Endothelial cell of umbilical vein (primary cell): ENCODE measurements around the gene CDK5RAP2. TPM values are rescaled to one million over a fixed set of nuclear protein-coding genes. Genes with fewer than 3 reads are reported as not detected.

Source experiments
- BruUV-seq: library from RNA; stranded (reverse); fragments of 400-500 nt; replicated peaks from 2 replicates; lab custom pipeline; 2021; lab: Mats Ljungman, UMichigan
- CTCF ChIA-PET: fragments of 300-600, 350-600 bp; sonication (Branson Sonifier 250); formaldehyde crosslinking; loops from one replicate; lab custom pipeline; 2021; ENCODE audit warnings: antibody characterized with exemption, inconsistent platforms; lab: Charles Lee
- POLR2A ChIA-PET: fragments of 300-600, 350-600 bp; sonication (Branson Sonifier 250); formaldehyde crosslinking; loops from one replicate; lab custom pipeline; 2021; ENCODE audit warnings: antibody characterized with exemption, inconsistent platforms; lab: Charles Lee
- DNase-seq: peaks from one replicate; pipeline ENCODE4 v3.0.0-alpha.2; 2011; ENCODE audit warnings: low read depth, low spot score
- FAIRE-seq: peaks from 2 replicates; lab custom pipeline; 2011; peaks lifted over from hg19 to GRCh38; lab: Jason Lieb, UNC
- H2AFZ ChIP-seq: 2 replicates; pipeline ENCODE4 v1.6.0; 2012; ENCODE audit warnings: low read depth, low read length, control low read depth, inconsistent platforms
- H3K27ac ChIP-seq: 2 replicates; pipeline ENCODE4 v1.5.1; 2011; ENCODE audit warnings: low read depth, mild to moderate bottlenecking, control low read depth, low read length, moderate library complexity; ENCODE audit not compliant: insufficient read depth
- H3K27me3 ChIP-seq, 2 experiments: 2 replicates each; pipeline versions ENCODE4 v1.6.0 to v1.6.1; 2011; ENCODE audit warnings: low read length in 2 of 2, mixed read lengths in 1 of 2; ENCODE audit not compliant: control insufficient read depth in 2 of 2, insufficient read depth in 2 of 2
- H3K36me3 ChIP-seq, 2 experiments: 2 replicates in 1 of 2; 3 replicates in 1 of 2; pipeline ENCODE4 v1.5.1; 2011; ENCODE audit warnings: low read length in 2 of 2, mild to moderate bottlenecking in 1 of 2, moderate library complexity in 1 of 2; ENCODE audit not compliant: control insufficient read depth in 2 of 2, insufficient read depth in 2 of 2; ENCODE audit errors: extremely low read depth in 1 of 2
- H3K4me1 ChIP-seq: 3 replicates; pipeline ENCODE4 v1.5.1; 2011; ENCODE audit warnings: mild to moderate bottlenecking, low read length; ENCODE audit not compliant: control insufficient read depth, insufficient read depth; ENCODE audit errors: extremely low read depth
- H3K4me2 ChIP-seq: 2 replicates; pipeline ENCODE4 v1.6.1; 2011; ENCODE audit warnings: low read length, control low read depth, mixed read lengths; ENCODE audit not compliant: insufficient read depth
- H3K4me3 ChIP-seq, 3 experiments: fragments of 200-600 bp in 1 of 3; sonication (generic), shearing (Covaris generic) in 1 of 3; replicated peaks in 1 of 3; 2 replicates each; pipeline ENCODE4 v1.5.1; 2011 to 2016; ENCODE audit warnings: control low read depth in 3 of 3, low read length in 3 of 3, mild to moderate bottlenecking in 2 of 3, inconsistent platforms in 1 of 3, low read depth in 1 of 3, moderate library complexity in 1 of 3; ENCODE audit not compliant: insufficient read depth in 1 of 3
- H3K79me2 ChIP-seq: 2 replicates; pipeline ENCODE4 v1.6.0; 2012; ENCODE audit warnings: low read length, inconsistent platforms; ENCODE audit not compliant: control insufficient read depth, insufficient read depth
- H3K9ac ChIP-seq: replicated peaks from 2 replicates; pipeline ENCODE3; 2011; ENCODE audit warnings: low read length, control low read depth; ENCODE audit not compliant: insufficient read depth; ENCODE audit errors: extremely low read depth
- H3K9me1 ChIP-seq: replicated peaks from 3 replicates; pipeline ENCODE4 v1.6.0; 2011; ENCODE audit warnings: mild to moderate bottlenecking, low read length; ENCODE audit not compliant: control insufficient read depth, insufficient read depth; ENCODE audit errors: extremely low read depth
- H3K9me3 ChIP-seq: replicated peaks from 2 replicates; pipeline ENCODE4 v1.5.1; 2012; ENCODE audit warnings: low read length, inconsistent platforms; ENCODE audit not compliant: control insufficient read depth, insufficient read depth
- H4K20me1 ChIP-seq: replicated peaks from 2 replicates; pipeline ENCODE3; 2011; ENCODE audit warnings: mild to moderate bottlenecking, low read length; ENCODE audit not compliant: control insufficient read depth, insufficient read depth; ENCODE audit errors: extremely low read depth
- CTCF ChIP-seq, 2 donors: IDR thresholded peaks; 1 replicate in 1 of 2; 2 replicates in 1 of 2; pipeline ENCODE4 v1.5.1; 2011; ENCODE audit warnings: low read length in 2 of 2, mild to moderate bottlenecking in 2 of 2, moderate library complexity in 2 of 2, control low read depth in 1 of 2, inconsistent platforms in 1 of 2, low read depth in 1 of 2; ENCODE audit not compliant: insufficient read depth in 1 of 2; ENCODE audit errors: extremely low read depth in 1 of 2
- EZH2 ChIP-seq: IDR thresholded peaks from 2 replicates; pipeline ENCODE4 v1.6.1; 2012; ENCODE audit warnings: borderline replicate concordance, low read depth, mild to moderate bottlenecking, moderate library complexity, low read length, inconsistent platforms; ENCODE audit not compliant: severe bottlenecking
- FOS ChIP-seq: IDR thresholded peaks from 2 replicates; pipeline ENCODE4 v1.6.1; 2011; ENCODE audit warnings: mild to moderate bottlenecking, low read length, moderate library complexity, borderline replicate concordance; ENCODE audit not compliant: insufficient read depth
- GATA2 ChIP-seq: IDR thresholded peaks from 2 replicates; pipeline ENCODE4 v1.7.0; 2011; ENCODE audit warnings: low read depth, mild to moderate bottlenecking, moderate library complexity, mixed read lengths, low read length; ENCODE audit not compliant: insufficient read length, insufficient read depth
- MAX ChIP-seq: IDR thresholded peaks from 2 replicates; pipeline ENCODE4 v1.6.1; 2011; ENCODE audit not compliant: insufficient read depth, insufficient read length
- POLR2A ChIP-seq: IDR thresholded peaks from 2 replicates; pipeline ENCODE4 v1.6.1; 2012; ENCODE audit warnings: low read depth, mild to moderate bottlenecking, control low read depth, low read length
- POLR2AphosphoS5 ChIP-seq: IDR thresholded peaks from 2 replicates; pipeline ENCODE4 v1.6.1; 2012; ENCODE audit warnings: low read depth, mild to moderate bottlenecking, control low read depth, low read length, moderate library complexity; ENCODE audit not compliant: insufficient read depth
- dilution Hi-C: fragments of 300-500 bp; cut with MboI; formaldehyde crosslinking; loops from one replicate; pipeline ENCODE4 v1.15.0; 2019; ENCODE audit warnings: low sequenced_read_pairs; ENCODE audit not compliant: extremely low pct_ligation_motif_present
- intact Hi-C: fragments of 100-400 bp; cut with micrococcal nuclease; formaldehyde crosslinking; loops from one replicate; pipeline ENCODE4 v1.10.0; 2022
- polyA plus RNA-seq, 4 experiments: library from polyadenylated mRNA; depleted of rRNA in 3 of 4; stranded (reverse) in 3 of 4; unstranded in 1 of 4; fragments of >200 nt; gene quantifications; 2 replicates each; pipeline versions ENCODE4 v1.2.1 to v1.2.3, GENCODE V29; 2011 to 2012; ENCODE audit warnings: missing spikeins in 1 of 4
- total RNA-seq: library from RNA; stranded (reverse); gene quantifications from 2 replicates; pipeline ENCODE4 v1.2.3, GENCODE V29; 2021

Gene CDK5RAP2
- total and polyA plus RNA-seq, 2 donors (not counting 3 experiments of a cell fraction or from before 2014, with no cell fraction given), result 17.5 to 56.7 TPM

GRCh38 chr9:120574473-120574872, 5.5 kb downstream of the CDK5RAP2 start:
- Histone ChIP-seq H3K4me1 (peaks cover 8% of the 10 kb centered on the region), H3K36me3 (peaks cover 6 to 8% of the 10 kb centered on the region in 2 experiments), H3K9me3 (no peaks in the 10 kb centered on the region), H3K27me3 (no peaks in the 10 kb centered on the region), H3K9me1 (no peaks in the 10 kb centered on the region), H2AFZ (no peak overlapping the region), H3K4me2 (no peak overlapping the region), H3K9ac (no peak overlapping the region), H3K4me3 (no peak overlapping the region), H3K79me2 (peaks cover 61% of the 10 kb centered on the region), H4K20me1 (no peaks in the 10 kb centered on the region), H3K27ac (no peak overlapping the region)
- no peak for TF ChIP-seq CTCF (IDR thresholded peaks at IDR 0.05; ENCODE audit: extremely low read depth in 1 of 2, insufficient read depth in 1 of 2, low read depth in 1 of 2, low read length in 2 of 2)
- FAIRE-seq (no peak), DNase-seq (no peak)
- no TSS peak for BruUV-seq
- intact Hi-C loops, result no loop called here
- dilution Hi-C loops, result no loop called here
- ChIA-PET POLR2A (no interaction called here), CTCF (no interaction called here)

GRCh38 chr9:120572472-120572871, 7.5 kb downstream of the CDK5RAP2 start:
- dilution Hi-C loops, result no loop called here
- H3K9me3 ChIP-seq, result no peaks in the 10 kb centered on the region
- FAIRE-seq, result no peak
- no peak overlapping the region for H3K9ac ChIP-seq
- no peaks in the 10 kb centered on the region for H3K9me1 ChIP-seq
- H3K27me3 ChIP-seq, result no peaks in the 10 kb centered on the region
- DNase-seq, result no peak
- ChIA-PET POLR2A (no interaction called here), CTCF (interaction anchor here (0.6 kb wide), 1 partner anchor 158 kb away, joined by 3 read pairs; no protein-coding TSS in a partner anchor)
- H3K4me3 ChIP-seq, result no peak overlapping the region
- intact Hi-C loops, result no loop called here
- no peak overlapping the region for H2AFZ ChIP-seq
- no peaks in the 10 kb centered on the region for H3K4me1 ChIP-seq
- peaks cover 42% of the 10 kb centered on the region for H3K79me2 ChIP-seq
- no peak overlapping the region for H3K4me2 ChIP-seq
- no peaks in the 10 kb centered on the region for H4K20me1 ChIP-seq
- H3K27ac ChIP-seq, result no peak overlapping the region
- no peak for TF ChIP-seq EZH2
- no peak for TF ChIP-seq POLR2AphosphoS5
- TF ChIP-seq FOS, result no peak
- TF ChIP-seq MAX, result no peak
- TF ChIP-seq GATA2, result no peak
- no peak for TF ChIP-seq POLR2A
- TF ChIP-seq CTCF (IDR thresholded peaks at IDR 0.05; ENCODE audit: extremely low read depth in 1 of 2, insufficient read depth in 1 of 2, low read depth in 1 of 2, low read length in 2 of 2), result no peak
- no TSS peak for BruUV-seq
- H3K36me3 ChIP-seq, result peaks cover 10 to 14% of the 10 kb centered on the region in 2 experiments
